NK-92 (cell line): ENCODE data around the gene LHX5.

Experiments
- DNase-seq: peaks from one replicate; lab custom pipeline; 2025; ENCODE audit not compliant: unreplicated experiment; lab: John Stamatoyannopoulos, UW

LHX5 gene

GRCh38 chr12:113418213-113418879, 53.3 kb downstream of the LHX5 start:
- no peak for DNase-seq

- DNase-seq, result no peak
These were observed 55.4 kb downstream of the LHX5 start for GRCh38 chr12:113416091-113416754.

- DNase-seq, result no peak
These were observed 57.1 kb downstream of the LHX5 start for GRCh38 chr12:113414519-113415038.

- no peak for DNase-seq
These were observed 58.2 kb downstream of the LHX5 start for GRCh38 chr12:113413488-113413939.
